H54 (cell line): ENCODE measurements around the gene CEACAM6.
"Not testable (repeated sequence)": the region's sequence is repeated elsewhere in the genome, so short reads cannot be mapped to it uniquely, and the experiment has no call there.

ENCODE experiments used
- DNase-seq: peaks from one replicate; pipeline ENCODE4 v3.0.0; 2011; ENCODE audit warnings: low spot score, mixed read lengths; ENCODE audit not compliant: insufficient read length
- FAIRE-seq: peaks from 3 replicates; lab custom pipeline; 2011; peaks lifted over from hg19 to GRCh38; lab: Jason Lieb, UNC
- POLR2A ChIP-seq: IDR thresholded peaks from 2 replicates; pipeline ENCODE4 v1.6.1; 2011; ENCODE audit warnings: low read depth, mild to moderate bottlenecking, low read length

CEACAM6 gene

DNA sequence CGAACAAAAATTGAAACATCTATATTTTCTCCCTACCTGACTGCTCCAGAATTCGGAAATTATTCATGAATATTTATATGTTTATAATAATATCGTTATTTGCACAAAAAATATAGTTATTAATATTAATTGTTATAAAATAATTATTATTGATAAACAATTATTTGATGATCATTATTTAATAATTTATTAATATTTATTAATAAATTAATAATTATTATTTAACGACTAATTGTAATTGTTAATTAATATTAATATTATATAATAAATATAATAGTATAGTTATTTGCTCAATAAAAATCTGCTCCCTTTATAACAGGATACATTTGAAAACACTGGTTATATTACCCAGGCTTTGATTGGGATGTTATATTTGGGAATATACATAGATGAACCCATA is 14.3 kb downstream of the CEACAM6 start:
- FAIRE-seq (no peak), DNase-seq (no peak)
- TF ChIP-seq POLR2A, result no peak

DNA sequence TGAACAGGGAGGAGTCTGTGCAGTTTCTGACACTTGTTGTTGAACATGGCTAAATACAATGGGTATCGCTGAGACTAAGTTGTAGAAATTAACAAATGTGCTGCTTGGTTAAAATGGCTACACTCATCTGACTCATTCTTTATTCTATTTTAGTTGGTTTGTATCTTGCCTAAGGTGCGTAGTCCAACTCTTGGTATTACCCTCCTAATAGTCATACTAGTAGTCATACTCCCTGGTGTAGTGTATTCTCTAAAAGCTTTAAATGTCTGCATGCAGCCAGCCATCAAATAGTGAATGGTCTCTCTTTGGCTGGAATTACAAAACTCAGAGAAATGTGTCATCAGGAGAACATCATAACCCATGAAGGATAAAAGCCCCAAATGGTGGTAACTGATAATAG is 16.1 kb downstream of the CEACAM6 start:
- TF ChIP-seq POLR2A, result no peak
- FAIRE-seq, result no peak
- DNase-seq, result no peak

DNA sequence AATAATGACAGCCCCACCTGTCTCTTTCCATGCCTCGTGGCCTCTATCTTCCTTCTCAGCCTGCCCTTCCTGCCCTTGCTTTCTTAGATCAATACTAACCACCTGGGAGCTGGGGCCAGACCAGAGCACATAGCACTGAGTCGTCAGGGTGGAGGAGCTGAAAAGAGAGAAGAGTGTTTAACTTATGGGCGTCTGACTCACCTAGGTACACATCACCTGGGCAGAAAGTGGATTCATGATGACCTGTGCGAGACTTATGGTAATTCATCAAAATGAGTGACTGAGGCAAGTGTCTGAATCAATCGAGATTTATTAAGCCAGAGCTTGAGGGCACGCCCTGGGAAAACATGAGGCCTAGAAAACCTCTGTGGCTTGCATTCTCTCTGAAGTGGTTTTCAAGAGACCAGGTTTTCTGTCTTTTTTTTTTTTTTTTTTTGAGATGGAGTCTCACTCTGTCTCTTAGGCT is 19.2 kb downstream of the CEACAM6 start:
- no peak for TF ChIP-seq POLR2A
- FAIRE-seq (no peak), DNase-seq (no peak)

DNA sequence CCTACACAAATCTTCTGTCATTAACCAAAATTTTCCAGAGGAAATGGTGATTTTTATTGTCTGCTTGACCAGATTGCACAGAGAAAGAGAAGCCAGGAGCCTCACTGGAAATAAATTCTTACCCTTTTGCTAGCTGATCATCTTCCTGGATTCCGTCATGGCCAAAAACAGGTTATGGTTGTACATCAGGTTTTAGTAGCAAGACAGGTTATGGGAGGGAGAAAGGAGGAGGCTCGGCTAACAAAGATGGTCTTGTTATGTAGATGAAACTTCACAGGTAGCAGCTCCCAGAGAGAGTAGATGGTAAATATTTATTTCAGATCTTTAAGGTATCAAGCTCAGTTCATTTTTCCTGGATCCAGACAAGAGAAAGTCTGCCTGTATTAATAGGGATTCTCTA is 21.4 kb downstream of the CEACAM6 start:
- DNase-seq, result no peak
- FAIRE-seq, result no peak
- TF ChIP-seq POLR2A, result no peak

DNA sequence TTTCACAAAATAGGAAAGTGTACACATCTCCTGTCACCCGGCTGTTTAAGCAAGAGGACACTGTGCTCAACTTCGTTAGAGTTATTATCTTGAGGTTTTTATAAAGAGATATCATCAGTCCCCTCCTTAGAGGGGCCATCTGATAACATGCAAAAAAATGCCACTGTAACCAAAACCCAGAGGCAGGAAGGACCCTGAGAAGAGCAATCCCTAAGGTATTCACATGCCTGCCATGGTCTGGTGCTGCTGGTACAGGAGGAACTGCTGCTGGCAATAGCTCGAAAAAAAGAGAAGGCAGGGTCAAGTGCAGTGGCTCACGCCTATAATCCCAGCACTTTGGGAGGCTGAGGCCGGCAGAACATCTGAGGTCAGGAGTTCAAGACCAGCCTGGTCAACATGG is 28.3 kb downstream of the CEACAM6 start:
- DNase-seq, result no peak
- FAIRE-seq, result no peak
- TF ChIP-seq POLR2A, result no peak

DNA sequence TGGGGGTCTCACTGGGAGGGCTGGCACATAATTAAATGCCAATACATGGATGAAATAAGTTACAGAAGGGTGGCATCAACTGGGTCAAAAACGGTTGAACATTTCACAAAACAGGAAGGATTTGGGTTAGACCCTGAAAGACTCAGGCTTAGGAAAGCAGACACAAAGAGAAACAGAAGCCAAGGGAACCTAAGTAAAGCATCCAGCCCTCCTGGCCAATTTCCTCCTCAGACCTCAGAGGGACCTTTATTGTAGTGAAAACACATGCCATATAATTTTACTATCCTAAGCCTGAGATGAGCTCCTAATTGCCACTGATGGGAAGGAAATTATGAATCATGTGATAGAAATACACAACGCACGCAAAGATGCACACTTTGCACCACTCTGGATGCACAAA is 29.0 kb downstream of the CEACAM6 start:
- TF ChIP-seq POLR2A, result no peak
- DNase-seq (no peak), FAIRE-seq (no peak)

DNA sequence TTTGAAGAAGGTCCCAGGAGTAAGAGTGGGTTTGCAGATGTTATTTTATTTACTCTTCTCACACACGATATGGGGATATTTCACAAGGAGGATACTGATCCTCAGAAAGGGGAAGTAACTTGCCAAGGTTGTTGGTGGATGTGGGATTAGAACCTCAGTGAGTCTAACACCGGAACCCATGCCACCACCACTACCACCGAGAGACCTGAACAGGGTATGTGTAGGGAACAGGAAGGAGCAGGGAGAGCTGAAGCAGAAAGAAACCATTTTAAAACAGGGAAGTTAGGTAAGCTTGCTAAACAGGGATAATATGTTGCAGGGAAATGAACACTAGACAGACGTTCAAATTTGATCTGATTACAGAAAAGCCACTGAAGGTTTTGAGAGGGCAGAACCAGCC is 29.4 kb downstream of the CEACAM6 start:
- TF ChIP-seq POLR2A, result no peak
- DNase-seq (no peak), FAIRE-seq (no peak)

DNA sequence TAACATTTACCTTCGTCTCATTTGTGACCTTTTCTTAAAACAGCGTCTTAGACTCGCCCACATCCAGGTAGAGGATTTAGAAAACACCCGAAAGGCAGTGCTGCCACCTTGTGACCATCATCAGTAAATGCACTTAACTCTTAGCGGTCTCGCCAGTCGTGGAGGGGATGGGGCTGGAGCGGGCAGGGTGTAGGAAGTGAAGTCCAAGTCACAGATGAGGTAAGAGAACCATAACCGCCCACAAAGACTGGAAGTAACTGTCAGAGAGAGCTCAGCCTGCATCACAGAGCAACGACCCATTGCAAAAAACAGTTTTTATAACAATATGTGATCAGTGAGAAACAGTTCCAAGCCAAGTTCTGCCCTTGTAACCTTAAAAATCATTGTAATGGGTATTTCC is 30.3 kb downstream of the CEACAM6 start:
- TF ChIP-seq POLR2A, result no peak
- FAIRE-seq (peak; percentile 76), DNase-seq (peak; percentile 82)

DNA sequence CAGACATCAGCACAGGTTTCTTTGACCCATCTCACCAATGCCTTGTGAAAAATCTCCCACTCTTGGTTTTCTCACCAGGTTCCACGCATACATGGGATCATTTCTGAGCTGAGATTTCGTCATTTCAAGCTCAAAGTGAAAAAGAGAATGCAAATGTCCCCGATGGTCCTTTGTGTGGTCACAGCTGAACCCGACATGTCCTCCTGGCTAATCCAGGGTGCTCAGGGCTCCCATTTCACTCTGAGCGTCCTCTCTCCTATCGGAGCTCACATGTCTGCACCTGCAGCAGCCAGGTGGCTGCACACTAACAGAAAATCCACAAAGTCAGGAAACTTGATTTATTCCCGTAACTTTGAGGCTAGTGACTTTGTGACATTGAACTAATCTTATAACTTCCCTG is 31.7 kb downstream of the CEACAM6 start:
- no peak for DNase-seq
- FAIRE-seq, result no peak
- no peak for TF ChIP-seq POLR2A

DNA sequence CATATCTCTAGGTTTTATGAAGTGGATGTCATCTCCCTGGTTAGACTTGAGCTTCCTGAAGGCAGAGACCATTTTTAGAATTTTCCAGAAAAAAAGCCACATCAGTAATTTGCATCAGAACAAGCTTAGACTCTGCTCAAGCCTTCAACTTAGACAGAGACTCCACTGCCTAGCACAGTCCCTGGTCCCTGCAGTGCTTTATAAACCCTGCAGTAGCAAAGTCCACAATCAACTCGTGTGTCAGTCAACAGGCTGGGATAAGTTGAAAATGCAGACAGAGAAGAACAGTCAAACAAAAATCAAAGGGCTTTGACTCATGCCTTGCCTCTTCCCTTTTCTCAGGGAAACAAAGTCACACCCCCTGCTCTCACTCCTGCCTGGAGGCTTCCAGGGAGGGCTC is 33.2 kb downstream of the CEACAM6 start:
- not testable (repeated sequence) for FAIRE-seq, DNase-seq

DNA sequence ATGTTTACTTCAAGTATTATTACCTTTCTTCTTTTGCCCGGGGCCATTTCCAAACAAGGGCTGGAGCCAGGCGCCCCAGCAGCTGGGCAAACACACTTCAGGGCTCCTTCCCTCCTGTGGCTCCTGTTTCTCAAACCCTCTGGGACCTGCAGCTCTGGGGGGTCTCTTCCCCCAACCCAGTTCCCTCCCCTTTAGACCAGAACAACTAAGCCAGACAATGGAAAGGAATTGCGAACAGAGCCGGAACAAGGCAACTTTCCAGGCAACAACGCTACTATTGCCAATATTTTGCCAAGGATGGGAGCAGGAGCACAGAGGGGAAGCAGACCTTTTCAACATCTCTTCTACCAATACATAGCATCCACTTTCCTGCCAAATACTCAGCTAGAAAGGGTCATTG is 33.7 kb downstream of the CEACAM6 start:
- DNase-seq, FAIRE-seq: not testable (repeated sequence)

DNA sequence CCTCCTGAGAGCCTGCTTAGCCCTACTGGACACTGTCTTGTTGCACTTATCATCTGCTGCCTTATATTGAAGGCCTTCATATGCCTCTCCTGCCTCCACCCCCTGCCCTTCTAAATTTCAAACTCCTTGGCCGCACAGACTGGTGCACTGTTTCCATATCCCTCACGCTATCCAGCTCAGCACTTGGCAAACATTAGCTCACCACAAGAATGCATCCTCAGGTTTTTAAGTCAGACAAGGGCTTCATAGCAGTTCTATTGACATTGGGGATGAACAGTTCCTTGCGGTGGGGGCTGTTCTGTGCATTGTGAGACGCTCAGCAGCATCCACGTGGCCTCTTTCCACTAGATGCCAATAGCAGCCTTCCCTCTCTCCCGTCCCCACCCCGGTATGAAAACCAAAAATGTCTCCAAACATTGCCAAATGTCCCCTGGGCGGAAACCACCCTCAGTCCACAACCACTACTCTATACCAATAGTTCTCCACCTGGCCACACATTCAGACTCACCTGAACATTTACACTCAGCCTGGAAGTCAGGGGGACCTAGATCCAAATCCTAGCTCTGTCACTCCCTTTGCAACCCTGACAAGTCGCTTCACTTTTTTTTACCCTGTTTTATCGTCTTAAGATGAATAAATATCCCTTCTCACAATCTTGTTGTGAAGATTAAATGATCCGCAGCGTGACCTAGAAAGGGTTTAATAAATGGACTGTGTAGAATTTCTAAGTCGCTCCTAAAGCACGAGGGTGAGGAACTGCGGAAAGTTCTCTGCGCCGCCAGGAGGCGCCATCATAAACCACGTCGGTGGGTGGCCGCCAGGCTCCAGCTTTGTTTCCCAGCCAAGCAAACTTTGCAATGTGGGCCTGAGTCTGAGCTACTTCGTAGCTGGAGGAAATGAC is 37.4 kb downstream of the CEACAM6 start:
- TF ChIP-seq POLR2A, result no peak
- DNase-seq, result peak; percentile 36

DNA sequence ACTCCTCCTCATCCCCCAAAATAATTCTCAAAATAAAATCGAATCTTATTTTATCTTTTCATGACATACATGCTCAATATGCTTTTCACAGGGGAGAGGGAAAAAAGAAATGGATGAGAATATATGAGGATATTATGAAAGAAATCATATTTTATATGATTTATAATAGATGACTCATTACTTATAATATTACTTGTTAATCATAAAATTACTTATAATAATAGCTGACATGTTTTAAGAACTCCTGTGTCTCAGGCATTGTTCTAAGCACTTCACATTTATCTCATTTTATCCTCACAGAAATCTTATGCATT is 38.0 kb downstream of the CEACAM6 start:
- FAIRE-seq (no peak), DNase-seq (no peak)
- no peak for TF ChIP-seq POLR2A

More for the DNA sequence above, 37.4 kb downstream of the CEACAM6 start:
- FAIRE-seq, result no peak

DNA sequence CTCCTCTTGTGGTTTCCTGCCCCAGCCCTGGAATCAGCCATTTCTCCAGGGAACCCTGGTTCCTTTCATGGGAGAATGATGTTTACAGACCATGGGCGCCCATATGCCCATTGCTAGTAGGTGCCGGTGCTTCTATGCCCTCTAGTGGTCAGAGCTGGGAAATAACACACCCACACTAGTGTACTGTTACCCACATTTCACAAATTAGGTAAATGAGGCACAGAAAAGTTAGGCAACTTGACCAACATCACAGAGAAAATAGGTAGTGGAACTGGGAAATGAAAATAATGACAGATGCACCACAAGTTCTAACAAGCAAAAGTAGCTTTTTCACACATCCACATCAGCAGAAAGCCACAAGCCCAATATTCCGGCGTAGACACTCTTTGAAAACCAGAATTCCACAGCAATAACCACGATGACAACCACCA is 39.7 kb downstream of the CEACAM6 start:
- peak; percentile 53 for FAIRE-seq
- TF ChIP-seq POLR2A, result no peak
- DNase-seq, result no peak

DNA sequence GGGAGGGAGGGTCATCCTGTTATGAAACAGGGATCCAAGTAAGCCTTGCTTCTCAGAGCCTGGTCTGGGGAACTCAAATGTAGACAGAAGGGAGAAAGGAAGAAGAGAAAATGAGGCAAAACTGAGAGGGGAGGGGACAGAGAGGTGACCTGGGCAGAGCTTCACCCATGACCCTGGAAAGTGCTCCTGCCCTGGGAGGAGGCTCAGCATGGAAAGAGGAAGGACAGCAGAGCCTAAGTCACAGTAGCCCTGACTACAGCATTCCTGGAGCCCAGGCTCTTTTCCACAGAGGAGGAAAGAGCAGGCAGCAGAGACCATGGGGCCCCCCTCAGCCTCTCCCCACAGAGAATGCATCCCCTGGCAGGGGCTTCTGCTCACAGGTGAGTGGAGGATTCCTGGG is 41.0 kb downstream of the CEACAM6 start, which contains the start of gene CEACAM3:
Gene CEACAM3 (plus strand): TSS at position 226 of the 400 bp plus-strand sequence. CDS start 91 bp downstream, at position 317.
- DNase-seq, result no peak
- no peak for FAIRE-seq
- no peak for TF ChIP-seq POLR2A
